H1 (cell line): ENCODE data around the gene PRKCA. TPM values are rescaled to one million over a fixed set of nuclear protein-coding genes. Genes with fewer than 3 reads are reported as not detected.

ENCODE experiments used
- CTCF ChIA-PET: fragments of 300-600 bp; sonication (Branson Sonifier 250); formaldehyde crosslinking; loops from one replicate; lab custom pipeline; 2021; ENCODE audit not compliant: partially characterized antibody; lab: Charles Lee
- POLR2A ChIA-PET: fragments of 300-600 bp; sonication (Branson Sonifier 250); formaldehyde crosslinking; loops from one replicate; lab custom pipeline; 2021; ENCODE audit warnings: inconsistent platforms; ENCODE audit not compliant: partially characterized antibody; lab: Charles Lee
- DNase-seq, 2 experiments: peaks; one replicate each; pipeline versions ENCODE4 v3.0.0 to v3.0.0-alpha.2; 2010 to 2022; ENCODE audit warnings: low spot score in 2 of 2, low read depth in 1 of 2, mixed read lengths in 1 of 2
- FAIRE-seq: peaks from 2 replicates; lab custom pipeline; 2011; peaks lifted over from hg19 to GRCh38; lab: Jason Lieb, UNC
- H2AFZ ChIP-seq: 2 replicates; pipeline ENCODE4 v1.8.1; 2012; ENCODE audit warnings: low read length, inconsistent platforms
- H2AK5ac ChIP-seq: 2 replicates; pipeline ENCODE4 v1.6.1; 2013; ENCODE audit warnings: low read depth, low read length
- H2BK120ac ChIP-seq: replicated peaks from 2 replicates; pipeline ENCODE3; 2013; ENCODE audit warnings: low read depth, low read length, inconsistent platforms
- H2BK12ac ChIP-seq: 2 replicates; pipeline ENCODE4 v1.6.1; 2013; ENCODE audit warnings: low read depth, low read length
- H2BK15ac ChIP-seq: 2 replicates; pipeline ENCODE4 v1.6.1; 2013; ENCODE audit warnings: low read length
- H2BK20ac ChIP-seq: 2 replicates; pipeline ENCODE4 v1.6.1; 2013; ENCODE audit warnings: low read length
- H2BK5ac ChIP-seq: 2 replicates; pipeline ENCODE4 v1.6.1; 2013; ENCODE audit warnings: low read depth, low read length
- H3K14ac ChIP-seq: 2 replicates; pipeline ENCODE4 v1.6.1; 2013; ENCODE audit warnings: inconsistent platforms; ENCODE audit not compliant: insufficient read length
- H3K18ac ChIP-seq: 2 replicates; pipeline ENCODE4 v1.6.1; 2013; ENCODE audit warnings: low read length; ENCODE audit errors: extremely low read depth
- H3K23ac ChIP-seq: 2 replicates; pipeline ENCODE4 v1.6.1; 2013; ENCODE audit warnings: inconsistent platforms; ENCODE audit not compliant: insufficient read length
- H3K23me2 ChIP-seq: 2 replicates; pipeline ENCODE4 v1.6.1; 2013; ENCODE audit warnings: low read depth, low read length
- H3K27ac ChIP-seq: 2 replicates; pipeline ENCODE4 v1.6.1; 2011; ENCODE audit warnings: low read depth, low read length, inconsistent platforms
- H3K27me3 ChIP-seq, 4 experiments: replicated peaks in 1 of 4; 1 replicate in 1 of 4; 2 replicates in 3 of 4; pipeline versions ENCODE4 v1.6.1 to v1.8.1; 2011 to 2013; ENCODE audit warnings: low read length in 3 of 4, mild to moderate bottlenecking in 3 of 4, inconsistent platforms in 2 of 4, mixed read lengths in 2 of 4, moderate library complexity in 1 of 4; ENCODE audit not compliant: control insufficient read depth in 3 of 4, insufficient read depth in 3 of 4; ENCODE audit errors: extremely low read depth in 1 of 4
- H3K36me3 ChIP-seq, 4 experiments: 2 replicates each; pipeline versions ENCODE4 v1.6.1 to v1.8.1; 2011 to 2013; ENCODE audit warnings: mild to moderate bottlenecking in 4 of 4, low read length in 3 of 4, moderate library complexity in 2 of 4, control low read depth in 1 of 4, inconsistent platforms in 1 of 4; ENCODE audit not compliant: insufficient read depth in 4 of 4, control insufficient read depth in 2 of 4
- H3K4ac ChIP-seq: replicated peaks from 2 replicates; pipeline ENCODE3; 2013; ENCODE audit warnings: low read length, low read depth, mixed read lengths, inconsistent platforms; ENCODE audit not compliant: insufficient read length
- H3K4me1 ChIP-seq, 4 experiments: replicated peaks in 1 of 4; 1 replicate in 1 of 4; 2 replicates in 3 of 4; pipeline versions ENCODE4 v1.6.1 to v1.8.1; 2011 to 2013; ENCODE audit warnings: low read length in 3 of 4, inconsistent platforms in 2 of 4, mixed read lengths in 1 of 4; ENCODE audit not compliant: insufficient read depth in 4 of 4, control insufficient read depth in 3 of 4
- H3K4me2 ChIP-seq, 2 experiments: 2 replicates each; pipeline versions ENCODE4 v1.6.1 to v1.8.1; 2011 to 2013; ENCODE audit warnings: low read depth in 2 of 2, low read length in 2 of 2, control low read depth in 1 of 2, inconsistent platforms in 1 of 2, mild to moderate bottlenecking in 1 of 2; ENCODE audit not compliant: insufficient read depth in 1 of 2
- H3K4me3 ChIP-seq, 4 experiments: fragments of 200-600, 300-600 bp in 1 of 4; sonication (generic), shearing (Covaris generic), sonication (Bioruptor Twin) in 1 of 4; 2 replicates each; pipeline versions ENCODE4 v1.5.1 to v1.8.1; 2011 to 2016; ENCODE audit warnings: low read length in 4 of 4, low read depth in 3 of 4, control low read depth in 2 of 4, inconsistent platforms in 2 of 4, mild to moderate bottlenecking in 2 of 4, mixed read lengths in 1 of 4, moderate library complexity in 1 of 4; ENCODE audit not compliant: insufficient read depth in 2 of 4; ENCODE audit errors: extremely low read depth in 1 of 4
- H3K56ac ChIP-seq: replicated peaks from 2 replicates; pipeline ENCODE3; 2013; ENCODE audit warnings: low read depth, mild to moderate bottlenecking, mixed read lengths, low read length, inconsistent platforms; ENCODE audit not compliant: insufficient read length
- H3K79me1 ChIP-seq: 2 replicates; pipeline ENCODE4 v1.6.1; 2013; ENCODE audit warnings: low read depth, low read length, control low read depth
- H3K79me2 ChIP-seq, 2 experiments: 2 replicates each; pipeline versions ENCODE4 v1.6.1 to v1.8.1; 2012 to 2013; ENCODE audit warnings: low read length in 2 of 2, mild to moderate bottlenecking in 2 of 2, inconsistent platforms in 1 of 2; ENCODE audit not compliant: insufficient read depth in 2 of 2, control insufficient read depth in 1 of 2
- H3K9ac ChIP-seq, 4 experiments: replicated peaks in 1 of 4; 1 replicate in 1 of 4; 2 replicates in 3 of 4; pipeline versions ENCODE4 v1.6.1 to v1.8.1; 2011 to 2013; ENCODE audit warnings: low read depth in 3 of 4, low read length in 3 of 4, control low read depth in 2 of 4, mild to moderate bottlenecking in 2 of 4, moderate library complexity in 2 of 4, inconsistent platforms in 1 of 4; ENCODE audit errors: extremely low read depth in 1 of 4
- H3K9me3 ChIP-seq, 2 experiments: 2 replicates each; pipeline versions ENCODE4 v1.6.1 to v1.8.1; 2012 to 2013; ENCODE audit warnings: mild to moderate bottlenecking in 2 of 2, moderate library complexity in 2 of 2, control low read depth in 1 of 2, inconsistent platforms in 1 of 2, low read depth in 1 of 2, low read length in 1 of 2, mixed read lengths in 1 of 2; ENCODE audit not compliant: insufficient read depth in 2 of 2
- H4K20me1 ChIP-seq, 2 experiments: replicated peaks in 1 of 2; 2 replicates each; pipeline versions ENCODE3 to v1.8.1; 2011 to 2013; ENCODE audit warnings: inconsistent platforms in 2 of 2, low read length in 2 of 2, mild to moderate bottlenecking in 1 of 2; ENCODE audit not compliant: insufficient read depth in 2 of 2, control insufficient read depth in 1 of 2
- H4K5ac ChIP-seq: 2 replicates; pipeline ENCODE4 v1.6.1; 2013; ENCODE audit warnings: low read length, low read depth, mixed read lengths, inconsistent platforms; ENCODE audit not compliant: insufficient read length
- H4K8ac ChIP-seq: 2 replicates; pipeline ENCODE4 v1.8.0; 2013; ENCODE audit warnings: mild to moderate bottlenecking, moderate library complexity, low read length, inconsistent platforms; ENCODE audit not compliant: insufficient read depth; ENCODE audit errors: extremely low read depth
- H4K91ac ChIP-seq: replicated peaks from 2 replicates; pipeline ENCODE3; 2013; ENCODE audit warnings: low read length, mixed read lengths, inconsistent platforms; ENCODE audit not compliant: insufficient read length
- CHD2 ChIP-seq: IDR thresholded peaks from 2 replicates; pipeline ENCODE4 v1.6.1; 2012; ENCODE audit warnings: low read length, improper control_type of control experiment
- EZH2 ChIP-seq: fragments of 200-600 bp; sonication (generic); IDR thresholded peaks from 2 replicates; pipeline ENCODE4 v1.7.1; 2012; ENCODE audit warnings: low read depth, mild to moderate bottlenecking, moderate library complexity, low read length, inconsistent platforms; ENCODE audit not compliant: severe bottlenecking
- JUN ChIP-seq: IDR thresholded peaks from 2 replicates; pipeline ENCODE4 v1.6.1; 2011; ENCODE audit warnings: low read depth, mild to moderate bottlenecking, improper control_type of control experiment, low read length
- KDM5A ChIP-seq: fragments of 200-600 bp; IDR thresholded peaks from 2 replicates; pipeline ENCODE4 v1.7.1; 2012; ENCODE audit warnings: mild to moderate bottlenecking, low read length, inconsistent platforms, mixed read lengths
- POU5F1 ChIP-seq: IDR thresholded peaks from 2 replicates; pipeline ENCODE4 v1.6.1; 2011; ENCODE audit warnings: low read depth, mild to moderate bottlenecking, low read length, moderate library complexity
- RAD21 ChIP-seq, 2 experiments: IDR thresholded peaks in 1 of 2; conservative IDR thresholded peaks in 1 of 2; 2 replicates each; pipeline ENCODE4 v1.6.1; 2011; ENCODE audit warnings: low read depth in 2 of 2, low read length in 2 of 2, improper control_type of control experiment in 1 of 2, inconsistent platforms in 1 of 2, mild to moderate bottlenecking in 1 of 2, moderate library complexity in 1 of 2
- RBBP5 ChIP-seq: IDR thresholded peaks from 2 replicates; pipeline ENCODE4 v1.7.1; 2012; ENCODE audit warnings: low read depth, mild to moderate bottlenecking, inconsistent platforms, low read length, moderate library complexity, borderline replicate concordance
- RFX5 ChIP-seq: IDR thresholded peaks from 2 replicates; pipeline ENCODE4 v1.6.1; 2011; ENCODE audit warnings: low read depth, low read length, improper control_type of control experiment, borderline replicate concordance
- SP2 ChIP-seq: IDR thresholded peaks from 2 replicates; pipeline ENCODE4 v1.6.1; 2012; ENCODE audit warnings: mild to moderate bottlenecking, low read length, inconsistent platforms
- SRF ChIP-seq: IDR thresholded peaks from 2 replicates; pipeline ENCODE4 v1.6.1; 2011; ENCODE audit warnings: mild to moderate bottlenecking, low read depth, low read length, moderate library complexity
- SUZ12 ChIP-seq: fragments of 200-600 bp; sonication (generic); IDR thresholded peaks from 2 replicates; pipeline ENCODE4 v1.6.1; 2012; ENCODE audit warnings: mild to moderate bottlenecking, inconsistent platforms, low read length, moderate library complexity, mixed read lengths
- WGBS, 2 experiments: shearing (Covaris generic) in 1 of 2; methylation state at CpG; one replicate each; pipeline versions ENCODE4 v1.1.6 to v1.1.7; 2013 to 2015; ENCODE audit warnings: low lambda C conversion rate in 2 of 2, mixed read lengths in 2 of 2, inconsistent platforms in 1 of 2, low coverage in 1 of 2, missing lambda C conversion rate in 1 of 2; ENCODE audit not compliant: insufficient replicate concordance in 2 of 2, insufficient coverage in 1 of 2, insufficient read length in 1 of 2; ENCODE audit errors: extremely low coverage in 1 of 2, missing lambda C conversion rate in 1 of 2; 5-methylcytosine and 5-hydroxymethylcytosine counted together
- polyA plus RNA-seq, 7 experiments: library from polyadenylated mRNA; depleted of rRNA in 3 of 7; stranded (reverse) in 5 of 7; unstranded in 2 of 7; fragments of >200 nt in 5 of 7; fragments of 200-250 nt in 2 of 7; gene quantifications; 1 replicate in 5 of 7; 2 replicates in 1 of 7; 4 replicates in 1 of 7; pipeline versions ENCODE4 v1.2.1 to v1.2.3, GENCODE V29; 2011 to 2013; ENCODE audit warnings: missing spikeins in 2 of 7, mixed read lengths in 2 of 7
- total RNA-seq: library from RNA; stranded (reverse); fragmentation: NEBNext Ultra II Directional; extraction: Animal tissue kit (Norgen Biotek cat#: 25700); gene quantifications from 2 replicates; pipeline ENCODE4 v1.2.1, GENCODE V29; 2021
- TF ChIP-seq, protein P1 (sequence below): IDR thresholded peaks from 2 replicates; pipeline ENCODE4 v1.6.1; 2012; ENCODE audit warnings: inconsistent platforms

PRKCA gene
- total and polyA plus RNA-seq, 2 of the 8 experiments (the other 6 are each of a cell fraction or from before 2014, with no cell fraction given), result 5.8 to 17.8 TPM

- ChIA-PET CTCF (interaction anchor here (1.4 to 3.3 kb wide), 2 partner anchors 54 to 56 kb away, joined by 3 to 12 read pairs; no protein-coding TSS in a partner anchor), POLR2A (no interaction called here)
- no peak for FAIRE-seq
Observed at GRCh38 chr17:66619206-66619605, 316.8 kb downstream of the PRKCA start.

More at GRCh38 chr17:66619206-66619605, 316.8 kb downstream of the PRKCA start:
- H3K4me3 ChIP-seq, result no peak overlapping the region
- H2BK5ac ChIP-seq, result no peak overlapping the region
- H3K4me2 ChIP-seq, result no peak overlapping the region
- no peaks in the 10 kb centered on the region for H3K23me2 ChIP-seq
- no peaks in the 10 kb centered on the region; the same call in 1 of the 2 replicates for H3K79me1 ChIP-seq
- no peak for DNase-seq
- H3K14ac ChIP-seq, result no peak overlapping the region
- H3K23ac ChIP-seq, result no peak overlapping the region
- H3K18ac ChIP-seq, result no peak overlapping the region
- no peak overlapping the region for H3K56ac ChIP-seq
- H2BK20ac ChIP-seq, result no peak overlapping the region
- H4K20me1 ChIP-seq, result no peaks in the 10 kb centered on the region
- WGBS, 2 experiments, result 93% methylated on average over 6 of the region's 6 CpGs; no CpG with 5 or more reads in 1 of the 2 experiments
- TF ChIP-seq SUZ12 (no peak), JUN (no peak), POU5F1 (no peak), RFX5 (no peak), KDM5A (no peak), RBBP5 (no peak), SRF (no peak), RAD21 (IDR thresholded peaks at IDR 0.05 in 1 of 2, conservative IDR thresholded peaks at IDR 0.05 in 1 of 2; ENCODE audit: low read depth in 2 of 2, low read length in 2 of 2) (no peak), SP2 (no peak), EZH2 (no peak), CHD2 (no peak)
- TF ChIP-seq, protein P1, sequence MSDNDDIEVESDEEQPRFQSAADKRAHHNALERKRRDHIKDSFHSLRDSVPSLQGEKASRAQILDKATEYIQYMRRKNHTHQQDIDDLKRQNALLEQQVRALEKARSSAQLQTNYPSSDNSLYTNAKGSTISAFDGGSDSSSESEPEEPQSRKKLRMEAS, result no peak
- no peak overlapping the region for H2AFZ ChIP-seq
- H3K9ac ChIP-seq, result no peak overlapping the region; a peak in 1 of 7 replicates
- no peak overlapping the region for H3K27ac ChIP-seq
- H2AK5ac ChIP-seq, result no peak overlapping the region
- no peak overlapping the region for H3K4ac ChIP-seq
- H4K91ac ChIP-seq, result no peak overlapping the region
- no peaks in the 10 kb centered on the region for H3K4me1 ChIP-seq
- H2BK120ac ChIP-seq, result no peak overlapping the region
- H4K5ac ChIP-seq, result no peak overlapping the region
- no peak overlapping the region for H2BK12ac ChIP-seq
- H3K36me3 ChIP-seq, result no peaks in the 10 kb centered on the region
- no peaks in the 10 kb centered on the region for H3K27me3 ChIP-seq
- H2BK15ac ChIP-seq, result no peak overlapping the region
- H3K79me2 ChIP-seq, result no peaks in the 10 kb centered on the region
- no peaks in the 10 kb centered on the region for H3K9me3 ChIP-seq
- H4K8ac ChIP-seq, result no peak overlapping the region
